OCI-LY1 (cell line): ENCODE data around the gene IGSF8.

Experiments
- H2AFZ ChIP-seq: fragments of 200-600 bp; sonication (generic), shearing (Covaris generic); 2 replicates; pipeline ENCODE4 v1.6.0; 2014; ENCODE audit warnings: antibody characterized with exemption, mild to moderate bottlenecking, low read length
- H3F3A ChIP-seq: fragments of 200-600 bp; sonication (generic), shearing (Covaris generic); 2 replicates; pipeline ENCODE4 v1.6.0; 2014; ENCODE audit warnings: mild to moderate bottlenecking, antibody characterized with exemption, low read length, moderate library complexity; ENCODE audit not compliant: insufficient read depth
- H3K27ac ChIP-seq: fragments of 200-600 bp; sonication (generic); 2 replicates; pipeline ENCODE4 v1.5.1; 2014; ENCODE audit warnings: low read length, mixed run types, mild to moderate bottlenecking, low read depth; ENCODE audit not compliant: poor library complexity, severe bottlenecking
- H3K27me3 ChIP-seq: fragments of 200-600 bp; sonication (generic); 2 replicates; pipeline ENCODE4 v1.6.0; 2014; ENCODE audit warnings: antibody characterized with exemption, mild to moderate bottlenecking, low read length, moderate library complexity; ENCODE audit not compliant: insufficient read depth
- H3K36me3 ChIP-seq: fragments of 200-600 bp; sonication (generic); 2 replicates; pipeline ENCODE4 v1.6.1; 2014; ENCODE audit warnings: mild to moderate bottlenecking, antibody characterized with exemption, low read length, moderate library complexity, mixed read lengths; ENCODE audit not compliant: insufficient read depth
- H3K4me1 ChIP-seq: fragments of 200-600 bp; sonication (generic); 2 replicates; pipeline ENCODE4 v1.5.1; 2014; ENCODE audit warnings: mild to moderate bottlenecking, low read length, moderate library complexity; ENCODE audit not compliant: insufficient read depth, severe bottlenecking
- H3K4me2 ChIP-seq: fragments of 200-600 bp; sonication (generic), shearing (Covaris generic); 2 replicates; pipeline ENCODE4 v1.6.1; 2014; ENCODE audit warnings: low read length
- H3K4me3 ChIP-seq: fragments of 200-600 bp; sonication (generic); 2 replicates; pipeline ENCODE4 v1.5.1; 2014; ENCODE audit warnings: low read length, low read depth, mild to moderate bottlenecking, mixed read lengths; ENCODE audit not compliant: poor library complexity, severe bottlenecking
- H3K79me2 ChIP-seq: fragments of 200-600 bp; shearing (Covaris generic); 2 replicates; pipeline ENCODE4 v1.6.1; 2016; ENCODE audit warnings: mixed run types, low read length, mixed read lengths; ENCODE audit not compliant: insufficient read depth
- H3K9ac ChIP-seq: fragments of 200-600 bp; sonication (generic), shearing (Covaris generic); 2 replicates; pipeline ENCODE4 v1.6.1; 2014; ENCODE audit warnings: mild to moderate bottlenecking, low read length, mixed read lengths
- H3K9me2 ChIP-seq: fragments of 200-600 bp; sonication (generic), shearing (Covaris generic); 2 replicates; pipeline ENCODE4 v1.6.1; 2014; ENCODE audit warnings: low read depth, mild to moderate bottlenecking, low read length, mixed read lengths
- H3K9me3 ChIP-seq: fragments of 200-600 bp; shearing (Covaris generic); 2 replicates; pipeline ENCODE4 v1.6.1; 2014; ENCODE audit warnings: low read length, mixed read lengths
- H4K20me1 ChIP-seq: fragments of 200-600 bp; sonication (generic), shearing (Covaris generic); 2 replicates; pipeline ENCODE4 v1.6.0; 2016; ENCODE audit warnings: mild to moderate bottlenecking, low read length; ENCODE audit not compliant: insufficient read depth
- CTCF ChIP-seq: fragments of 200-600 bp; sonication (generic), shearing (Covaris generic); IDR thresholded peaks from 2 replicates; pipeline ENCODE4 v1.5.1; 2017; ENCODE audit warnings: mild to moderate bottlenecking, antibody characterized with exemption, low read length, moderate library complexity, mixed read lengths
- EZH2 ChIP-seq: fragments of 200-600 bp; sonication (generic), shearing (Covaris generic); IDR thresholded peaks from 2 replicates; pipeline ENCODE4 v1.8.0; 2017; ENCODE audit warnings: borderline replicate concordance, mixed run types, mild to moderate bottlenecking, antibody characterized with exemption, low read length, moderate library complexity, mixed read lengths

IGSF8 gene

GRCh38 chr1:160115545-160116282 lies 17.3 kb upstream of the IGSF8 start, which contains the start of gene ATP1A2:
Gene ATP1A2 (plus strand): TSS chr1:160115759. CDS start chr1:160115862, 103 bp downstream.
- Histone ChIP-seq H3K9me2 (no peaks in the 10 kb centered on the region), H3K27me3 (peaks cover 11% of the 10 kb centered on the region; the same call in 1 of the 2 replicates), H3K4me2 (no peak within 1 kb of the TSS), H4K20me1 (no peaks in the 10 kb centered on the region), H3K27ac (no peak within 1 kb of the TSS), H3K9ac (no peak within 1 kb of the TSS), H3K4me3 (no peak within 1 kb of the TSS), H3F3A (no peaks in the 10 kb centered on the region), H2AFZ (no peak within 1 kb of the TSS), H3K36me3 (no peaks in the 10 kb centered on the region), H3K79me2 (no peaks in the 10 kb centered on the region), H3K9me3 (no peaks in the 10 kb centered on the region), H3K4me1 (no peaks in the 10 kb centered on the region)
- TF ChIP-seq EZH2: no peak
- TF ChIP-seq CTCF: no peak

GRCh38 chr1:160114085-160114484 lies 15.7 kb upstream of the IGSF8 start:
- Histone ChIP-seq H3K27me3 (peaks cover 11% of the 10 kb centered on the region; the same call in 1 of the 2 replicates), H3K9ac (no peak overlapping the region), H3F3A (no peaks in the 10 kb centered on the region), H3K9me2 (no peaks in the 10 kb centered on the region), H2AFZ (no peak overlapping the region), H3K4me3 (no peak overlapping the region), H4K20me1 (no peaks in the 10 kb centered on the region), H3K36me3 (no peaks in the 10 kb centered on the region), H3K4me1 (no peaks in the 10 kb centered on the region), H3K9me3 (no peaks in the 10 kb centered on the region), H3K79me2 (no peaks in the 10 kb centered on the region), H3K27ac (no peak overlapping the region), H3K4me2 (no peak overlapping the region)
- TF ChIP-seq CTCF (no peak), EZH2 (no peak)

GRCh38 chr1:160113407-160113806 lies 15.0 kb upstream of the IGSF8 start:
- no peak overlapping the region for H2AFZ ChIP-seq
- no peaks in the 10 kb centered on the region for H3K79me2 ChIP-seq
- no peaks in the 10 kb centered on the region for H4K20me1 ChIP-seq
- no peak overlapping the region for H3K4me3 ChIP-seq
- H3K9me3 ChIP-seq: no peaks in the 10 kb centered on the region
- no peaks in the 10 kb centered on the region for H3K9me2 ChIP-seq
- H3K4me1 ChIP-seq: no peaks in the 10 kb centered on the region
- no peak overlapping the region for H3K4me2 ChIP-seq
- H3K27ac ChIP-seq: no peak overlapping the region
- no peak overlapping the region for H3K9ac ChIP-seq
- H3F3A ChIP-seq: no peaks in the 10 kb centered on the region
- H3K36me3 ChIP-seq: no peaks in the 10 kb centered on the region
- H3K27me3 ChIP-seq: peaks cover 11% of the 10 kb centered on the region; the same call in 1 of the 2 replicates
- no peak for TF ChIP-seq CTCF
- no peak for TF ChIP-seq EZH2
